ENCODE measurements around the gene NEMP1. TPM values are rescaled to one million over a fixed set of nuclear protein-coding genes. Genes with fewer than 3 reads are reported as not detected.

NEMP1 gene
- polyA plus RNA-seq, 2 of the 4 experiments (the other 2 are of a cell fraction) = 12.7 to 28.4 TPM

DNA sequence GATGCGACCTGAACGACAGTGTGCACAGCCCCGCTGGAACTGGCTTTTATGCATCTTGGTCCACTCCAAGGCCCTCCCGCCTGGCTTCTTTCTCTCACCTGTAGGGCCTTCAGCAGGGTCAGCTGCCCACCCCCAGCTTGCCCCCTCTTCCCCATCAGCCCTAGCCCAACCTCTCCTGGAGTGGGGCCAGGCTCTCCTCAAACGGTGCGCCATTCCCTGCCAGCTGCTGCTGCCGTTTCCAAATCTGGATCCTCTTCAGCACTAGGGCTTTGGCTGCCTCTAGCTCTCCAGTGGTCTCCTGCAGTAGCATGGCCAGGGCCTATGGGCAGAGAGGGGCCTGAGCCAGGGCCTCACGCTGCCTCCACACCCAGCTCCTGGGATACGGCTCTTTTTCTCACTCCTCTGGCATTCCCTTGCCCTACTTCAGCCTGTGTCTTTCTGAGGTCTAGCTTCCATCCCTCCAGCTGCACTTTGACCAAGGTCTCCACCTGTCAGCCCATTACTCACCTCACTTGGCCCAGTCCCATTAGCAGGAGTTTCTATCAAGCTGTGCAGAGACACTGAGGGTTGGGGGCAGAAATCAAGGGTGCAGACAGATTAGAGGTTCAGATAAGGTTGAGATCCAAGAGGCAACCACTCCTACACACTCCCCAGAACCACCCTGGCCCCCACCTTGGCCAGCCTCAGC is 27.6 kb upstream of the NEMP1 start (continued):
- TF ChIP-seq, protein P1, sequence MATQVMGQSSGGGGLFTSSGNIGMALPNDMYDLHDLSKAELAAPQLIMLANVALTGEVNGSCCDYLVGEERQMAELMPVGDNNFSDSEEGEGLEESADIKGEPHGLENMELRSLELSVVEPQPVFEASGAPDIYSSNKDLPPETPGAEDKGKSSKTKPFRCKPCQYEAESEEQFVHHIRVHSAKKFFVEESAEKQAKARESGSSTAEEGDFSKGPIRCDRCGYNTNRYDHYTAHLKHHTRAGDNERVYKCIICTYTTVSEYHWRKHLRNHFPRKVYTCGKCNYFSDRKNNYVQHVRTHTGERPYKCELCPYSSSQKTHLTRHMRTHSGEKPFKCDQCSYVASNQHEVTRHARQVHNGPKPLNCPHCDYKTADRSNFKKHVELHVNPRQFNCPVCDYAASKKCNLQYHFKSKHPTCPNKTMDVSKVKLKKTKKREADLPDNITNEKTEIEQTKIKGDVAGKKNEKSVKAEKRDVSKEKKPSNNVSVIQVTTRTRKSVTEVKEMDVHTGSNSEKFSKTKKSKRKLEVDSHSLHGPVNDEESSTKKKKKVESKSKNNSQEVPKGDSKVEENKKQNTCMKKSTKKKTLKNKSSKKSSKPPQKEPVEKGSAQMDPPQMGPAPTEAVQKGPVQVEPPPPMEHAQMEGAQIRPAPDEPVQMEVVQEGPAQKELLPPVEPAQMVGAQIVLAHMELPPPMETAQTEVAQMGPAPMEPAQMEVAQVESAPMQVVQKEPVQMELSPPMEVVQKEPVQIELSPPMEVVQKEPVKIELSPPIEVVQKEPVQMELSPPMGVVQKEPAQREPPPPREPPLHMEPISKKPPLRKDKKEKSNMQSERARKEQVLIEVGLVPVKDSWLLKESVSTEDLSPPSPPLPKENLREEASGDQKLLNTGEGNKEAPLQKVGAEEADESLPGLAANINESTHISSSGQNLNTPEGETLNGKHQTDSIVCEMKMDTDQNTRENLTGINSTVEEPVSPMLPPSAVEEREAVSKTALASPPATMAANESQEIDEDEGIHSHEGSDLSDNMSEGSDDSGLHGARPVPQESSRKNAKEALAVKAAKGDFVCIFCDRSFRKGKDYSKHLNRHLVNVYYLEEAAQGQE (IDR thresholded peaks at IDR 0.05) = no peak
- no peak for TF ChIP-seq RCOR1 (IDR thresholded peaks at IDR 0.05; ENCODE audit: low read depth, low read length)
- TF ChIP-seq FOSL2 (IDR thresholded peaks at IDR 0.05) = no peak
- no peak for TF ChIP-seq FOSL2 (CRISPR knock-in tag; IDR thresholded peaks at IDR 0.05)
- no peak for TF ChIP-seq RARB (CRISPR knock-in tag; IDR thresholded peaks at IDR 0.05)

DNA sequence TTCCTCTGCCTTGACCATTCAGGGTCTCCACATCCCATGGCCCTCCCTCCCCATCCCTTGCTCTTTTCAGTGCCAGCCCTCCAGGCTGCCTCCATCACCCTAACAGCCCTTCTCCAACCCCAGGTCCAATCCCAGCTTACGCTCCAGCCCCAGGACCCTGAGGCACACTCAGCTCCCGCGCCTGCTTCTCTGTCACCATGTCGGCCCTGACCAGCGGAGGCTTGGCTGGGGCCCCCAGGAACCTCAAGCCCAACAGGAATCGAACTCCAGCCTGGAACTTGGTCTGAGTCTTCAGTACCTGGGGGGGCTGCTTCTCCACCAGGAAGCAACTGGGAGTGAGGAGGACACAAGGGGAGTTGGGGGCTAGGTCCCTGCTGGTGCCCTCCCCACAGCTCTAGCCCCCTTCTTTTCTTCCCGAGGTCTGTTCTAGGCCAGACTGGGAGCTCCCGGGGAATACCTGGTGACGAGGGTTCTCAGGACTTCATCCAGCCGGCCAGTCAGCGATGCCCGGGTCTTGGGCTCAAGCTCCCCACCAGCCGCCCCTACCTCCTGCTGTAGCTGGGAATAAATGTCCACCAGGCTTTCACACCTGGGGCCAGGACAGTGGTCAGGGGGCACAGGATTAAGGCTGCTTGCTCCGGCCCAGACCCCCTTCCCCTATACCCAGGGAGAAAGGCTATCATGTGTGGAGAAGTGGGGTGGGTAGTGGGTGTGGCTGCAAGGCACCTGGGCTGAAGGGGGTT is 26.6 kb upstream of the NEMP1 start:
- CTCF ChIA-PET = interaction anchor here (1.4 to 13.4 kb wide), 5 partner anchors 10 to 78 kb away, joined by 5 to 440 read pairs (median 16); partner anchors contain the start of genes NAB2 and NEMP1
- peaks cover 30% of the 10 kb centered on the region for H3K4me1 ChIP-seq
- no peak overlapping the region for H3K27ac ChIP-seq
- FAIRE-seq (no peak), DNase-seq (ENCODE audit: low read depth in 1 of 2, low spot score in 1 of 2) (no peak), ATAC-seq (no peak)
- H3K9me3 ChIP-seq = no peaks in the 10 kb centered on the region
- H3K4me2 ChIP-seq = no peak overlapping the region
- POLR2A ChIA-PET = interaction anchor here (0.8 to 1.3 kb wide), 2 partner anchors 17 kb away, joined by 3 to 4 read pairs; partner anchors contain the start of gene NAB2
- WGBS (ENCODE audit: missing lambda C conversion rate) = 96% methylated on average over 14 of the region's 14 CpGs
- H3K4me3 ChIP-seq = no peak overlapping the region
- TF ChIP-seq RAD21 (conservative IDR thresholded peaks at IDR 0.05 in 1 of 2, IDR thresholded peaks at IDR 0.05 in 1 of 2) (no peak), HOXB5 (CRISPR knock-in tag; IDR thresholded peaks at IDR 0.05) (no peak), POLR2A (IDR thresholded peaks at IDR 0.05; ENCODE audit: low read length) (no peak), CHD2 (IDR thresholded peaks at IDR 0.05; ENCODE audit: low read length, partially characterized antibody) (no peak), POLR2AphosphoS2 (conservative IDR thresholded peaks at IDR 0.05; ENCODE audit: low read length) (no peak), EHF (CRISPR knock-in tag; IDR thresholded peaks at IDR 0.05) (no peak), RNF2 (IDR thresholded peaks at IDR 0.05; ENCODE audit: borderline replicate concordance, low read depth) (no peak), NPAS2 (CRISPR knock-in tag; IDR thresholded peaks at IDR 0.05; ENCODE audit: borderline replicate concordance) (no peak)
- TF ChIP-seq, protein P1 (IDR thresholded peaks at IDR 0.05) = no peak

DNA sequence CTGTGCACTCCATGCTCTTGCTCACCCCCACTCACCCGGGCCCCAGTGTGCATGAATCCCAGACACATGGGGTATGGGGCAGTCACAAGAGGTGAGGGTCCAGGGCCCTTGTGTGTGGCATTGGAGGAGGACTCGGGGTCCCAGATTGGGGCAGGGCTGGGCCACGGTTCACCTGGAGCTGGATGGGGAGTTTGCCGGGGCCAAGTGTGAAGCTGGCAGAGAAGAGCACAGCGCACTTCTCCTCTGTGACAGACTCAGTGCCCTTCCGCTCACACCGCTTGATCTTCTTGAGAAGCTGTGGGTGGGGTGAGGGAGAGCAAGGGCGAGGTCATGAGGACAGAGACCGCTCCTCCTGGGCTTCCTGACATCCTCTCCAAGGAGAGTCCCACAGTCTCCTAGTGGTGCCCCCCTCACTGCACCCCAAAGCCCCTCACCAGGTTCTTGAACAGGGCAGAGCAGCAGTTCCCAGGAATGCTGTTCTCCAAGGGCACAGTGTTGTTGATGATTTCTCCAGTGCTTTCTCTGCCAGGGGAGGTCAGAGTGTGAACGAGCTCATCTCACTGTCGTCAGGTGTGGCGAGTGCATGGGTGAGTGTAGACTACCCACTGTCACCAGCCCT is 25.8 kb upstream of the NEMP1 start:
- WGBS (ENCODE audit: missing lambda C conversion rate) = 94% methylated on average over 12 of the region's 12 CpGs
- no peak for DNase-seq (ENCODE audit: low read depth in 1 of 2, low spot score in 1 of 2)
- Histone ChIP-seq H3K9me3 (no peaks in the 10 kb centered on the region), H3K4me1 (peaks cover 23% of the 10 kb centered on the region), H3K4me2 (no peak overlapping the region), H3K27ac (no peak overlapping the region), H3K4me3 (no peak overlapping the region)
- ATAC-seq = no peak
- ChIA-PET POLR2A (interaction anchor here (0.9 to 1.3 kb wide), 2 partner anchors 16 to 17 kb away, joined by 3 to 4 read pairs; partner anchors contain the start of gene NAB2), CTCF (interaction anchor here (1.4 to 18.3 kb wide), 5 partner anchors 4 to 79 kb away, joined by 5 to 440 read pairs (median 330); partner anchors contain the start of genes NAB2, NEMP1 and STAT6)
- no peak for TF ChIP-seq NR3C1 (IDR thresholded peaks at IDR 0.05)
- TF ChIP-seq CBX8 (IDR thresholded peaks at IDR 0.05) = no peak
- no peak for FAIRE-seq
